Testis (tissue), 2 donors: ENCODE results near the gene MTCL3.

ENCODE experiments used
- DNase-seq: peaks from one replicate; pipeline ENCODE4 v3.0.0-alpha.2; 2019
- H3K27ac ChIP-seq, 2 donors: fragments of 200-600 bp; sonication (generic); one replicate each; pipeline ENCODE4 v1.5.1; 2019
- H3K27me3 ChIP-seq: fragments of 200-600 bp; sonication (generic); one replicate; pipeline ENCODE4 v1.5.1; 2019
- H3K36me3 ChIP-seq: fragments of 200-600 bp; sonication (generic); one replicate; pipeline ENCODE4 v1.5.1; 2017; ENCODE audit warnings: low read depth; ENCODE audit errors: missing control alignments
- H3K4me1 ChIP-seq: fragments of 200-600 bp; sonication (generic); one replicate; pipeline ENCODE4 v1.5.1; 2019
- H3K4me3 ChIP-seq, 2 donors: fragments of 200-600 bp; sonication (generic); one replicate each; pipeline ENCODE4 v1.5.1; 2017 to 2019
- H3K9me3 ChIP-seq: fragments of 200-600 bp; sonication (generic); one replicate; pipeline ENCODE4 v1.5.1; 2017
- CTCF ChIP-seq, 3 experiments: fragments of 450-650 bp in 2 of 3; fragments of 200-600 bp in 1 of 3; sonication (generic) in 1 of 3; IDR thresholded peaks; one replicate each; pipeline ENCODE4 v1.5.1; 2016 to 2019; ENCODE audit warnings: antibody characterized with exemption in 3 of 3, mild to moderate bottlenecking in 2 of 3, moderate library complexity in 1 of 3
- POLR2A ChIP-seq: fragments of 450-650 bp; IDR thresholded peaks from one replicate; pipeline ENCODE4 v1.6.1; 2017; ENCODE audit warnings: antibody characterized with exemption, mild to moderate bottlenecking, moderate library complexity
- WGBS, 2 donors: methylation state at CpG; one replicate each; pipeline ENCODE4 v1.1.5; 2018; 5-methylcytosine and 5-hydroxymethylcytosine counted together
- intact Hi-C: fragments of 100-400 bp; cut with DNase I; formaldehyde crosslinking; loops from one replicate; pipeline ENCODE4 v1.15.1; 2023; ENCODE audit warnings: low total_unique reads

The MTCL3 gene

GRCh38 chr6:127477658-127478057 lies 41.5 kb downstream of the MTCL3 start:
- H3K4me1 ChIP-seq, result no peaks in the 10 kb centered on the region
- no peak for TF ChIP-seq POLR2A
- TF ChIP-seq CTCF (IDR thresholded peaks at IDR 0.05), result no peak
- H3K4me3 ChIP-seq, result no peak overlapping the region
- no peak overlapping the region for H3K27ac ChIP-seq
- no peaks in the 10 kb centered on the region for H3K27me3 ChIP-seq
- intact Hi-C loops, result no loop called here
- H3K9me3 ChIP-seq, result no peaks in the 10 kb centered on the region
- no peak for DNase-seq
- H3K36me3 ChIP-seq, result no peaks in the 10 kb centered on the region
- 85 to 96% methylated on average over 1 of the region's 1 CpG for WGBS, 2 donors

GRCh38 chr6:127475823-127476176 lies 43.3 kb downstream of the MTCL3 start:
- Histone ChIP-seq H3K27ac (no peak overlapping the region), H3K4me1 (no peaks in the 10 kb centered on the region), H3K36me3 (no peaks in the 10 kb centered on the region), H3K4me3 (peak overlapping the region; percentile 46 to 47), H3K9me3 (no peaks in the 10 kb centered on the region), H3K27me3 (no peaks in the 10 kb centered on the region)
- DNase-seq, result peak; percentile 26
- WGBS, 2 donors, result 76 to 88% methylated on average over 18 to 34 of the region's 34 CpGs
- TF ChIP-seq CTCF (IDR thresholded peaks at IDR 0.05) (no peak), POLR2A (no peak)
- intact Hi-C loops, result no loop called here

GRCh38 chr6:127475135-127475822 lies 43.9 kb downstream of the MTCL3 start:
- no peaks in the 10 kb centered on the region for H3K27me3 ChIP-seq
- H3K36me3 ChIP-seq, result no peaks in the 10 kb centered on the region
- H3K9me3 ChIP-seq, result no peaks in the 10 kb centered on the region
- WGBS, 2 donors, result 46 to 81% methylated on average over 25 to 87 of the region's 87 CpGs
- intact Hi-C loops, result no loop called here
- peak overlapping the region; percentile 46 to 47 for H3K4me3 ChIP-seq
- TF ChIP-seq POLR2A (no peak), CTCF (IDR thresholded peaks at IDR 0.05) (no peak)
- DNase-seq, result peak; percentile 20
- no peaks in the 10 kb centered on the region for H3K4me1 ChIP-seq
- no peak overlapping the region for H3K27ac ChIP-seq

- intact Hi-C loops, result no loop called here
- 72 to 73% methylated on average over 5 of the region's 5 CpGs for WGBS, 2 donors
- Histone ChIP-seq H3K27me3 (no peaks in the 10 kb centered on the region), H3K36me3 (no peaks in the 10 kb centered on the region), H3K4me1 (no peaks in the 10 kb centered on the region), H3K4me3 (no peak overlapping the region), H3K27ac (no peak overlapping the region), H3K9me3 (no peaks in the 10 kb centered on the region)
- DNase-seq, result no peak
- no peak for TF ChIP-seq CTCF (IDR thresholded peaks at IDR 0.05)
- no peak for TF ChIP-seq POLR2A
Measured at GRCh38 chr6:127471379-127472255, 47.5 kb downstream of the MTCL3 start.
